ENCODE measurements around the gene KCTD2. TPM values are rescaled to one million over a fixed set of nuclear protein-coding genes. Genes with fewer than 3 reads are reported as not detected.
"Not testable (repeated sequence)": the region's sequence is repeated elsewhere in the genome, so short reads cannot be mapped to it uniquely, and the experiment has no call there.

The KCTD2 gene
- total RNA-seq, 1 experiment from 2014 or later, result 23.3 TPM

DNA sequence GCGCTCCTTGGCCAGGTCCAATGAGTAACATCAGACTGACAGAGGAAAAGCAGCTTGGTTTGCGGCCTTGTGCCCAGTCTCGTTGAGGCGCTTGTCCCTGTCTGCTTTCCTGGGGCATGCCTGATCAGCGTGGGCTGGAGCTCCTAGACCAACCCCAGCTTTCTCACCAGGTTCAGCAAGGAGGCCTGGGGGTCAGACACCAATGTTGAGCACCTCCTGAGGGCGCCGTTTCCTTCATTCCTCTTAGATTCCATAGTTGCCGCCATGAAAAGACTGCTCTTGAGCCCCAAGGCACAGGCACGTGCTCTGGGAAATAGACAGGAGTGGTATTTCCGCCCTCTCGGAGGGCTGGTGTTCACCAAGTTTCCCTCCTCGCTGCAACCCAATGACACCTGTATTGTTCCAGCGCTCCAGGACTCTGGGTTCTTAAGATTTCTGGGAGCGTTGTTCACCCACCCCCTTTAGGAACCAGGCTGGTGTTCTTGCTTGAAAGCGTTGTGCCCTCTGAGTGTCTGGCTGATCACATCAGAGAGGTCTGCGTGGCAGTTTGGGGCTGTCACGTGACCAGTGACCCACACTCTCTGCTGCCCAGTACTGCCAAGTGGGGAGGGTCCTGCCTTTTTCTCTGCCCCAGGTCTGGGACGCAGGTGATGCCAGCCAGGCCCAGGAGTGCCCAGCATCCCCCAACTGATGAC lies 18.0 kb downstream of the KCTD2 start:
- no peak for DNase-seq (ENCODE audit: low read depth, low spot score)
- in situ Hi-C loops (cut with HindIII; ENCODE audit: low pct_unique_long_range_greater_than_20kb, low sequenced_read_pairs), result no loop called here

DNA sequence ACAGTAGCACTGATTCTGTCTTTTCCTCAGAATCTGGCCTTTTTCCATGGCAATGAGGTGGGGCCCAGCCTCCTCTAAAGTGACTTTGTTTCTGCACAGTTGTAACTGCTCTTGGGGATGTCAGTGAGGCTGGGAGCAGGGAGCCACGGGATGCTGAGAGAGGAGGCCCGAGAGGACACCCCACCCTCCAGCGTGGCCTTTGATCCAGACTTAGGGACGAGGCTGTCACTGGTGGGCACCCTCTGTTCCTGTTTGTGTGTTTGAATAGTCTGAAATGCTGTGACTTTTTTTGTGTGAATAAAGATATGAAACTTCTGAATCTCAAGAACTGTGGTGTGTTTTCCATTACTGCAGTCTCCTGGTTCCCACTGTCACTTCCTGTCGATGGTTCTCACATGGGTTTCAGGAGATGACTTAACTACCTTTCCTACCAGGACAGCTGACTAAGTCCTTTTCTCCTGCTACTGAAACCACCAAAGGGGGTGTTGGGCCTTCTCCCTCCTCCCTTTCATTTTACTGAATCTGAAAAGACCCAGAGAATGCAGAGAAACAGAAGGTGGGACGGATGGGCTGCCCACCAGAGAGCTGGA lies 18.6 kb downstream of the KCTD2 start:
- in situ Hi-C loops (cut with HindIII; ENCODE audit: low pct_unique_long_range_greater_than_20kb, low sequenced_read_pairs), result no loop called here
- DNase-seq (ENCODE audit: low read depth, low spot score), result peak; percentile 44

DNA sequence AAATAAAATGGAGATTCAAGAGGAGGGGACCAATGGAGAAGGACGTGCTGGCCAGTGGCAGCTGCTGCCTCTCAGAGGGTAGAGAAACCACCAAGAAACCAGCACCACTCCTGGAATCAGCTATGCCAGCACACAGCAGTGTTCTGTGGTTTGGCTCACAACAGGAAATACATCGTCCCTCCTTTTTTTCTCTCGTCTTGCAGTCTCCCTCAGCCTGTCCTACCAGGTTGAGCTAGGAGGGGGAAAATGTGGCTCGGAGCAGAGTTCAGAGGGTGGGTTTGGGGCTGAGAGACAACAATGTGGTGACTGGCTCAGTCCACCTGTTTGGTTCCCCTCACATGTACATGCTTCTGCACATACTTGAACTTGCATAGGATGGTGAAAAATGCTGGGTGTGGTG lies 20.8 kb downstream of the KCTD2 start:
- DNase-seq (ENCODE audit: low read depth, low spot score), result no peak
- in situ Hi-C loops (cut with HindIII; ENCODE audit: low pct_unique_long_range_greater_than_20kb, low sequenced_read_pairs), result no loop called here

DNA sequence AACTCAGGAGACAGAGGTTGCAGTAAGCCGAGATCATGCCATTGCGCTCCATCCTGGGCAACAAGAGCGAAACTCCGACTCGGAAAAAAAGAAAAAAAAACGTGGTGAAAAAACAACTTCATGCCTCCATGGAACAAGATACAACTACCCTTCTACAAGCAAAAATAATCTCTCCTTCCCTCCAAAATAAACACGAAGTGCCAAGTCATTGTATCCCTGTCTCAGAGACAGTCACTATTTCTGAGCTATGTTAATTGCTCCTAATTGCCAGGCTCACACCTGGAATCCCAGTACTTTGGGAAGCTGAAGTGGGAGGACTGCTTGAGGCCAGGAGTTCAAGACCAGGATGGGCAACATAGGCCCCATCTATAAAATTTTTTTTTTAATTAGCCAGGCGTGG lies 21.7 kb downstream of the KCTD2 start:
- no peak for DNase-seq (ENCODE audit: low read depth, low spot score)
- in situ Hi-C loops (cut with HindIII; ENCODE audit: low pct_unique_long_range_greater_than_20kb, low sequenced_read_pairs), result no loop called here

DNA sequence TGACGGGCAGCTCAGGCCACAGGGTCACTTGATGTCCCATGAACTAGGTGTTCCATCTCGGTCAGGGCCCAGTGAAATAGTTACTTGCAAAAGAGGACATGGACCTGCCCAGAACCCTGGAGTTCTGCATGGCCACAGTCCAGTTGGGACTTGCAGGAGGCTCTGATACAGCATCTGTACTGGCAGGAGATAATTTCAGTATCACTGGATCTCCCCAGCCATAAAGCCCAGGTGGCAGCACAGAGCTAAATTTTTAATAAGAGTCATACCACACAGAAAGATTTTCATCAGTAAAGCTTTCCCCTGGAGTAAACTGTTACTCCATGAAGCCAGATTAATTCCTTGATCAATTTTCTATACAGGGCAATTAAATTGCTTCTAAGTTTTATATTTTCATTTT lies 22.8 kb downstream of the KCTD2 start:
- in situ Hi-C loops (cut with HindIII; ENCODE audit: low pct_unique_long_range_greater_than_20kb, low sequenced_read_pairs), result no loop called here
- DNase-seq (ENCODE audit: low read depth, low spot score), result peak; percentile 51

DNA sequence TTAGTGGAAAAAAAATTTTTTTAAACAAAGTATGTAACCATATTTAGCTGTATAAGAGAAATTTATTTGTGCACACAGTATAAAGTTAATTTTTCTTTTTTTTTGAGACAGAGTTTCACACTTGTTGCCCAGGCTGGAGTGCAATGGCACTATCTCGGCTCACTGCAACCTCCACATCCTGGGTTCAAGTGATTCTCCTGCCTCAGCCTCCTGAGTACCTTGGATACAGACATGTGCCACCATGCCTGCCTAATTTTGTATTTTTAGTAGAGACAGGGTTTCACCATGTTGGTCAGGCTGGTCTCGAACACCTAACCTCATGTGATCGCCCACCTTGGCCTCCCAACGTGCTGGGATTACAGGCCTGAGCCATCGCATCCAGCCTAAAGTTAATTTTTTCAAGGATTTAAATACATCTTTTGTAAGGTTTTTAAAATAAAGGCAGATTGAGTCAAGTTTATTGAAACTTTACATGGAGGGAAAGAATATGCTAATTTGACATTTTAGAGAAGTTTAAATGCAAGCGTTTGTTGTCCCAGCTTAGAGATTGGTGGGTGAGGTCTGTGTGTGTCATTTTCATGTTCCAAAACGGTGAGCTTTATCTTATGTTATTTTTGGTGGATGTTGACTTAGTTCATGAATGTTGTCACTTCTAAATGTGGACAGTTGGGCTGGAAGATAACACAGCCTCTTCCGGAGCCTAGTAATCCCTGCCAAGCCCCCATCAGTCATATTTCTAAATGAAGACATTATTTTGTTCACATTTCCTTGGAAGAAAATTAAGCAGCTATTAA lies 24.6 kb downstream of the KCTD2 start:
- in situ Hi-C loops (cut with HindIII; ENCODE audit: low pct_unique_long_range_greater_than_20kb, low sequenced_read_pairs); DNase-seq (ENCODE audit: low read depth, low spot score): not testable (repeated sequence)

DNA sequence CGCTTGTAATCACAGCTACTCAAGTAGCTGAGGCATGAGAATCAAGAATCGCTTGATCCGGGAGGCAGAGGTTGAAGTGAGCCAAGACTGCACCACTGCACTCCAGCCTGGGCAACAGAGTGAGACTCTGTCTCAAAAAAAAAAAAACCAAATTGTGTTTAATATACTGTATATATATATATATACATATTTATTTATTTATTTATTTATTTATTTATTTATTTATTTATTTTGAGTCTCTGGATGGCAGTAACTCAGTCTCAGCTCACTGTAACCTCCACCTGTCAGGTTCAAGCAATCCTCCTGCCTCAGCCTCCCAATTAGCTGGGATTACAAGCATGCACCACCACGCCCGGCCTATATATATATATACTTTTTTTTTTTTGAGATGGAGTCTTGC lies 25.9 kb downstream of the KCTD2 start:
- in situ Hi-C loops (cut with HindIII; ENCODE audit: low pct_unique_long_range_greater_than_20kb, low sequenced_read_pairs); DNase-seq (ENCODE audit: low read depth, low spot score): not testable (repeated sequence)

DNA sequence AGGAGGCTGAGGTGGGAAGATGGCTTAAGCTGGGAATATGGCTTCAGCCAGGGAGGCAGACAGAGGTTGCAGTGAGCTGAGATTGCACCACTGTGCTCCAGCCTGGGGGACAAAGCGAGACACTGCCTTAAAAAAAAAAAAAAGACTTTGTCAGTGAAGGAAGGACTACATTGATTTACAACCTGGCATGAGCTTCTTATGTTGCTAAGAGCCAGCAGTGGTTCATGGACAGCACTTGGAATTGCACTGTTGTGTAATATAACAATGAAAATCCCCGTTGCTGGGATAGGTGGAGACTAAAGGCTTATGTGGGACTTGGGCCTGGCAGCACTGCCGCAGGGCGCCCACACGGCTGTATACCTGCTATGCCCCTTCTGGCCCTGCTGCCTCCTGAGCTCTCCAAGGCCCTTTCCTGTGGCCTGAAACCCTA lies 26.6 kb downstream of the KCTD2 start:
- in situ Hi-C loops (cut with HindIII; ENCODE audit: low pct_unique_long_range_greater_than_20kb, low sequenced_read_pairs), result no loop called here
- DNase-seq (ENCODE audit: low read depth, low spot score), result no peak

DNA sequence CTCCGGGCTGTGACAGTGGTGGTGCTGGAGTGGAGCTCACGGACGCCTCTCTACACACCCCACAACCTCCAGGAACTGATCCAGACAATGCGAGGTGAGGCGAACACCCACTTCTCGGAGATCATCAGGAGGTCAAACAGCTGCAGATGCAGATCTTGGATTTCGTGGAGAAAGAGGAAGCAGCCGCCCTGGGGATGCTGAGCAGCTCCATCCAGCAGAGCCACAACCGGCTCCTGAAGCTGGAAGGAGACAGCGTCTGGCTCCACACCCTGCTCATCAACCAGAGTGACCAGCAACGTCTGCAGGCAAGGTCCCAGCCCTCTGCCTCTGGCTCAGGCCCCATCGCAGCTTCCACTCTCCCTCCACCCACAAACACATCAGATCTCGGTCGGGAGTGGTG lies 27.5 kb downstream of the KCTD2 start:
- in situ Hi-C loops (cut with HindIII; ENCODE audit: low pct_unique_long_range_greater_than_20kb, low sequenced_read_pairs), result no loop called here

DNA sequence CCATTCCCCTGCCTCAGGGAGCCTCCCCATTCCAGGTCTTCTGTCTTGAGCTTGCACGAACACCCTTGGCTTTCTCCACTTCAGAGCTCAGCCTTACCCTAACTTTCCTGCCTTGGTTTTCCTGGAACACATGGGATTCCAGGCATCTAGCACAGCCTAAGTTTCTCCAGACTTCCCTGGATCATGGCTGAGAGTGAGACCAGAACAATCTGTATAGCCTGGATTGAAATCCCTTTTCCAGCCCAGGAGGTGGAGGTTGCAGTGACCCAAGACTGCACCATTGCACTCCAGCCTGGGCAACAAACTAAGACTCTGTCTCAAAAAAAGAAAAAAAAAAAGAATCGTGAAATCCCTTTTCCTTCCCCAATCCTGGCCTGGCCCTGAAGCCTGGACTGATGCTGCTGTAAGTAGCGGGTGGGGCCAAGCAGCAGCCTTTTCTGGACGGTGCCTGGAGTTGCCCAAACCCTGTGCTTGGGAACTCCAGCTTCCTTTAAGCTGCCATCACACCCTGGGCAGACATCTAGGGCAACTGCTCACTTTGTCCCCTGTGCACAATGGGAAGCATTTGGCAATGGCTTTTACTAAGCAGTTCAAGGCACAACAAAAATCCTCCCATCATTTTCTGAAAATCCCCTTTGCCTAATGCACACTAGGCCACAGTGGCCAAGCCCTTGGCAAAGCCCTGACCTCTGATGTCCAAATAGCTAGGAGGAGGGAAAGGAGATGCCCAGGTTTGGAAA lies 28.7 kb downstream of the KCTD2 start:
- no peak for DNase-seq (ENCODE audit: low read depth, low spot score)
- in situ Hi-C loops (cut with HindIII; ENCODE audit: low pct_unique_long_range_greater_than_20kb, low sequenced_read_pairs), result no loop called here

More for the DNA sequence above, 27.5 kb downstream of the KCTD2 start:
- DNase-seq (ENCODE audit: low read depth, low spot score), result no peak

DNA sequence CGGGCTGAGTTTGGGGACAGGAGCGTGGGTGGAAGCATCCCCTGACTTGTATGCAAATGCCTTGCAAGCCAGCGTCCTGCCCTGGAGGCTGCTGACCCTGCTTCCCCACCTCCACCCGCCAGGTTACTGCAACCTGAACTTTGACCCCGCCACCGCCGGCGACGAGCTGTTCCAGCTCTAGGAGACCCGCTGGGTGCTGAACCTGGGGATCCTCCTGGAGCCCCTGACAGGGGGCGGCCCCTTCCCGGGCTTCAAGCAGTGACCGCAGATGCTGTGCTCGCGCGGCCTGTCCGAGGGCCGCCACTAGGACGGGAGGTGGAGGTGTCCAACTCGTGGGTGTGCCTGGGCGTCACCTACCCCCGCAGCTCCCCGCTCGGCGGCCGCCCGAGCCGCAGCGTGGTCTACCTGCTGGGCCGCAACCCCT lies 30.1 kb downstream of the KCTD2 start:
- DNase-seq (ENCODE audit: low read depth, low spot score), result no peak
- in situ Hi-C loops (cut with HindIII; ENCODE audit: low pct_unique_long_range_greater_than_20kb, low sequenced_read_pairs), result no loop called here

DNA sequence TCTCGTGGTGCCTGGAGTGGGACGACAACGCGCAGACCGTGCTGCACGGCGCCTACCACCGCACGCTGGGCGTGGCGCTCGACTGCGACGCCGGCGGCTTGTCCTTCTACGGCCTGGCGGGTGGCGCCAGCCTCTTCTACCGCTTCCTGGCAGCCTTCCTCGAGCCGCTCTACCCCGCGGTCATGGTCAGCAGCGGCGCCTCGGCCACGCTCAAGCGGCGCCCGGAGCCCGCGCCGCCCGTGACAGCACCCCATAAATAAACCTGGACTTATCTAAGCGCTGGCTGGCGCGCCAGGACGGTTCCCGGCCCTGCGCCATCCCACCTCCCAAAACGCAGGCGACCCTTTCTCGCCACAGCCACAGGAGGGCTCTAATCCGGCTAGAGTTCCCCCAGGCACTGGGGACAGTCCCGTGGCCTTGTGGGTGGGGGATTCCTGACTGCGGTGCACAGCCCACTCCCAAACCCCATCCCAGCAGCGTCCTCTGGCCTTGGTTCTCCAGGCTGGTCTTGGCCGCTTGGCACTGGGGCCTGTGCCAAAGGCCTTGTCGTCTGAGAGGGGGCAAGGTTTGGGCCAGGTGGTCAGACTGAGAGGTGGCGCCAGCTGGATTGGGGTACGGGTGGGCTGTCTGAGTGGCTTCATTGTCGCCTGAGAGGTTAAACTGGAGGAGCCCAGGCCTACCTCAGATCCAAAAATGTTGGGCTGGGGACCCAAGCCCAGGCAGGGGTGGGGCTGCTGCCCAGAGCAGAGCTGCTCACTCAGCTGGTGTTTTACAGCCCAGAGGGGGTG lies 30.7 kb downstream of the KCTD2 start:
- in situ Hi-C loops (cut with HindIII; ENCODE audit: low pct_unique_long_range_greater_than_20kb, low sequenced_read_pairs), result no loop called here
- no peak for DNase-seq (ENCODE audit: low read depth, low spot score)

DNA sequence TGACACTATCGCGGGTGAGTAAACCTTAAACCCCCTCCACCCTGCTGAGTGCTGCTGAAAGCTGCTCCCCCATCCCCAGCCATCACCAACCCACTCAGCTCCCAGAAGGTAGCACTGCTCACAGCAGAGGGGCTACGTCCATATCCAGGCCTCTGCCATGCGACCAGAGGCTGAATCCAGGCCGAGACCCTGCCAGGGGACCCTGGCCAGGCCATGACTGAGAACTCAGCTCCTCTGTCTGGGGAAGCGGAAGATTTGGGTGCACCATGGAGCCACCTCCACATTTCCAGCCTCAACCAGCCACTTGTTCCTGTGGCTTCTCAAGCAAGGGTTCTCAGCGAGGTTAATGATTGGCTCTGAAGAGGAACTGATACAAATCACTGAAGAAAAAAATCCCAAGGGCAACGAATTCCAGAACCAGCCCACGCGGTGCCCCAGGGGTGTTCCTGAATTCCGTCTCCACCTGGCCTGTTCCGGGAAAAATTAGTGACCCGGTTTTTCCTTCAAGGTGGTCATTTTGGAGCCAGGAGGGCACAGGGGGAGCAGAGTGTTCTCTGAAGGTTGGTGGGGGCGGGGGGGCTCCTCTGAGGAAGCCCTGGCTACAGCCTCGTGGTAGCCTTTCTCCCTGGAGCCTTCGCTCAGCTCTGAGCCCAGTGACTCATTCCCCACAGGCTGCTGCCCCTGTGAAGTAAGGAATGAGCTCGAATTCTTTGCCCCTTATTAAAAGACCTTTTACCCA lies 31.4 kb downstream of the KCTD2 start:
- in situ Hi-C loops (cut with HindIII; ENCODE audit: low pct_unique_long_range_greater_than_20kb, low sequenced_read_pairs), result no loop called here

DNA sequence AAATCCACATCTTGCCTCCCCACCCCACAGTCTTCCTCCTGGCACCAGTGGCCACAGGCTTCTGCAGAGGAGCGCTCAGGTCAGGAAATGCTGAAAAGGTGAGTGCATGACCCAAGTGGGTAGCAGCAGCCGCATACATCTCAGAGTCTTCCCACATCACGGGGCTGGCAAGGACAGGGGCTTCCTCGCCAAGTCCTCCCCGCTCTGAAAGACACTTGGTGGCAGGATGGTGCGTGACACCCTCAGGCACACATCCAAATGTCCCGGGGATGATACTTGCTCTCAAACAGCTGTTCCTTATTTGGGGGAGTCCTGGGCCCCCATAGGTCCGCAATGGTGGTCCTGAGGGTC lies 32.0 kb downstream of the KCTD2 start:
- DNase-seq (ENCODE audit: low read depth, low spot score), result no peak
- in situ Hi-C loops (cut with HindIII; ENCODE audit: low pct_unique_long_range_greater_than_20kb, low sequenced_read_pairs), result no loop called here

More for the DNA sequence above, 31.4 kb downstream of the KCTD2 start:
- DNase-seq (ENCODE audit: low read depth, low spot score), result peak; percentile 55

DNA sequence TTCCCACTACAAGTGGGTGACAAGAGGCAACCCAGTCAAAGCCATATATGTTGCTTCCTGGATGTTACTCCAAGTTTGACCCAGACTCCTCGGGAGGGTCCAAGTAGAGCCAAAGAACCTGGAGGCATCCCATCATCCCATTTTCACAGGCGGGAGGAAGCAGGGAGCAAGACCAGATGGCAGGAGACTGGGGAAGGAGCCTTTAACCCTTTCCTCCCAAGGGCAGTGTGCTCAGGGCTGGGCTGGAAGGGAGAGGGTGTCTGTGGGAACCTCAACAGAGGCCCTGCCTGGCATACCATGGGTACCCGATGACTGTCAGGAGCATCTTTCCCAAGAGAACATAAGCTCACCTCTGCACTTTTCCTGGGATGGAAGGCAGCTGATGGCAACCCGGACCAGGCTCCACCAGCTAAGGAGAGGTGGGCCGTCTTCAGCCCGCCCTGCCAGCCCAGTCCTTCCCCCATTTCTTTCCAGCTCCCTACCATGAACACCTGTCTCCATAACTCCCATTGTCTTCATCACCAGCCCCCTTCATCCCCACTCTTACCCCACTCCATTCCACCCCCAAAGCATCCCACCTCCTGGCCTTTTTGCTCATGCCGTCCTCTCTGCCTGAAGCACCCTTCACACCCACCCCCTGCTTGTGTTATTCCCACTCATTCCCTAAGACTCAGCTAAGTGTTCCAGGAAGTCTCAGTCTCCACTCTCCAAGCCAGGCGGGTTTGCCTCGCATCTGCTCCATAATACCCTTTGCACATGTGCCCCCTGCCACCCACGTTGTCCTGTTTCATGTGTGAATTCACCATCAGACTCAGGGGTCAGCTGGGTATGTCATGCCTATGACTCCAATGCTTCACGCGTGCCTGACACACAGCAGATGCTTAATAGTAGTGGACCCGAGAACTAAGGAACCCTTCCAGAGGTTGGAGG lies 34.9 kb downstream of the KCTD2 start:
- in situ Hi-C loops (cut with HindIII; ENCODE audit: low pct_unique_long_range_greater_than_20kb, low sequenced_read_pairs), result no loop called here
- no peak for DNase-seq (ENCODE audit: low read depth, low spot score)

DNA sequence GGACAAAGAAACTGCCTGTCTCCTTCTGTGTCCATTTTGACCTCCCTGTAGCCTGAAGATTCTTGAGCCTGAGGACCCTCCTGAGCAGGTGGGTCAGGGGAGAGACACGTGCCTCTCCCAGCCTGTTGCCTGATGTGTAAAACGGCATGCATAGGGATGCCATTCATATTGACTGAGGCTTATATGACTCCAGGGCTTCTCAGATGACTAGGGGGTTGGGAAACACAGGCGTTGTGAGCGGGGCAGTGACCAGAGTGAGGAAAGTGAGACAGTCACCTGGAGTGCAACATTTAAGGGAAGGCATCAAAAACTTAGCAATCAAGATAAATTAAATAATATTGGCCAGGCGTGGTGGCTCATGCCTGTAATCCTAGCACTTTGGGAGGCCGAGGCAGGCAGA lies 35.7 kb downstream of the KCTD2 start:
- no peak for DNase-seq (ENCODE audit: low read depth, low spot score)
- in situ Hi-C loops (cut with HindIII; ENCODE audit: low pct_unique_long_range_greater_than_20kb, low sequenced_read_pairs), result no loop called here
